Neural cell (in vitro differentiated cells): Measurements from ENCODE around the gene RHOBTB3.

Experiments used
- POLR2AphosphoS5 ChIP-seq: IDR thresholded peaks from 2 replicates; pipeline ENCODE4 v1.6.1; 2012
- TF ChIP-seq, protein P1 (sequence below): fragments of 450-650 bp; IDR thresholded peaks from 2 replicates; pipeline ENCODE4 v1.5.1; 2014; ENCODE audit warnings: antibody characterized with exemption, mild to moderate bottlenecking, moderate library complexity; ENCODE audit not compliant: poor library complexity, severe bottlenecking
- TF ChIP-seq, protein P2 (sequence below): IDR thresholded peaks from 2 replicates; pipeline ENCODE4 v1.6.1; 2012; ENCODE audit warnings: borderline replicate concordance

- TF ChIP-seq, protein P1, sequence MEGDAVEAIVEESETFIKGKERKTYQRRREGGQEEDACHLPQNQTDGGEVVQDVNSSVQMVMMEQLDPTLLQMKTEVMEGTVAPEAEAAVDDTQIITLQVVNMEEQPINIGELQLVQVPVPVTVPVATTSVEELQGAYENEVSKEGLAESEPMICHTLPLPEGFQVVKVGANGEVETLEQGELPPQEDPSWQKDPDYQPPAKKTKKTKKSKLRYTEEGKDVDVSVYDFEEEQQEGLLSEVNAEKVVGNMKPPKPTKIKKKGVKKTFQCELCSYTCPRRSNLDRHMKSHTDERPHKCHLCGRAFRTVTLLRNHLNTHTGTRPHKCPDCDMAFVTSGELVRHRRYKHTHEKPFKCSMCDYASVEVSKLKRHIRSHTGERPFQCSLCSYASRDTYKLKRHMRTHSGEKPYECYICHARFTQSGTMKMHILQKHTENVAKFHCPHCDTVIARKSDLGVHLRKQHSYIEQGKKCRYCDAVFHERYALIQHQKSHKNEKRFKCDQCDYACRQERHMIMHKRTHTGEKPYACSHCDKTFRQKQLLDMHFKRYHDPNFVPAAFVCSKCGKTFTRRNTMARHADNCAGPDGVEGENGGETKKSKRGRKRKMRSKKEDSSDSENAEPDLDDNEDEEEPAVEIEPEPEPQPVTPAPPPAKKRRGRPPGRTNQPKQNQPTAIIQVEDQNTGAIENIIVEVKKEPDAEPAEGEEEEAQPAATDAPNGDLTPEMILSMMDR = no peak
- TF ChIP-seq, protein P2, sequence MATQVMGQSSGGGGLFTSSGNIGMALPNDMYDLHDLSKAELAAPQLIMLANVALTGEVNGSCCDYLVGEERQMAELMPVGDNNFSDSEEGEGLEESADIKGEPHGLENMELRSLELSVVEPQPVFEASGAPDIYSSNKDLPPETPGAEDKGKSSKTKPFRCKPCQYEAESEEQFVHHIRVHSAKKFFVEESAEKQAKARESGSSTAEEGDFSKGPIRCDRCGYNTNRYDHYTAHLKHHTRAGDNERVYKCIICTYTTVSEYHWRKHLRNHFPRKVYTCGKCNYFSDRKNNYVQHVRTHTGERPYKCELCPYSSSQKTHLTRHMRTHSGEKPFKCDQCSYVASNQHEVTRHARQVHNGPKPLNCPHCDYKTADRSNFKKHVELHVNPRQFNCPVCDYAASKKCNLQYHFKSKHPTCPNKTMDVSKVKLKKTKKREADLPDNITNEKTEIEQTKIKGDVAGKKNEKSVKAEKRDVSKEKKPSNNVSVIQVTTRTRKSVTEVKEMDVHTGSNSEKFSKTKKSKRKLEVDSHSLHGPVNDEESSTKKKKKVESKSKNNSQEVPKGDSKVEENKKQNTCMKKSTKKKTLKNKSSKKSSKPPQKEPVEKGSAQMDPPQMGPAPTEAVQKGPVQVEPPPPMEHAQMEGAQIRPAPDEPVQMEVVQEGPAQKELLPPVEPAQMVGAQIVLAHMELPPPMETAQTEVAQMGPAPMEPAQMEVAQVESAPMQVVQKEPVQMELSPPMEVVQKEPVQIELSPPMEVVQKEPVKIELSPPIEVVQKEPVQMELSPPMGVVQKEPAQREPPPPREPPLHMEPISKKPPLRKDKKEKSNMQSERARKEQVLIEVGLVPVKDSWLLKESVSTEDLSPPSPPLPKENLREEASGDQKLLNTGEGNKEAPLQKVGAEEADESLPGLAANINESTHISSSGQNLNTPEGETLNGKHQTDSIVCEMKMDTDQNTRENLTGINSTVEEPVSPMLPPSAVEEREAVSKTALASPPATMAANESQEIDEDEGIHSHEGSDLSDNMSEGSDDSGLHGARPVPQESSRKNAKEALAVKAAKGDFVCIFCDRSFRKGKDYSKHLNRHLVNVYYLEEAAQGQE = no peak
- TF ChIP-seq POLR2AphosphoS5 = no peak
Observed at GRCh38 chr5:95801961-95802360, 70.8 kb downstream of the RHOBTB3 start.
